Measurements from ENCODE around the gene PPDPF.
A peak's percentile ranks its signal among the peaks of the same experiment; 100 is the strongest.
"Not testable (repeated sequence)": the region's sequence is repeated elsewhere in the genome, so short reads cannot be mapped to it uniquely, and the experiment has no call there.

PPDPF gene

GRCh38 chr20:63547725-63548480 is 27.3 kb downstream of the PPDPF start, which contains the start of gene SRMS:
Gene SRMS (minus strand): TSS chr20:63547749. CDS start chr20:63547463, 286 bp downstream.
- DNase-seq (ENCODE audit: extremely low read depth in 1 of 2, low read depth in 1 of 2) = no peak

- DNase-seq (ENCODE audit: extremely low read depth in 1 of 2, low read depth in 1 of 2) = no peak
Measured at GRCh38 chr20:63548542-63548941, 28.0 kb downstream of the PPDPF start.

GRCh38 chr20:63549019-63549418 is 28.5 kb downstream of the PPDPF start:
- no peak for DNase-seq (ENCODE audit: extremely low read depth in 1 of 2, low read depth in 1 of 2)

- no peak for DNase-seq (ENCODE audit: extremely low read depth in 1 of 2, low read depth in 1 of 2)
Measured at GRCh38 chr20:63549679-63550282, 29.2 kb downstream of the PPDPF start.

- DNase-seq (ENCODE audit: extremely low read depth in 1 of 2, low read depth in 1 of 2) = no peak
Measured at GRCh38 chr20:63551068-63551467, 30.5 kb downstream of the PPDPF start.

GRCh38 chr20:63552481-63553249 is 32.1 kb downstream of the PPDPF start:
- DNase-seq (ENCODE audit: extremely low read depth in 1 of 2, low read depth in 1 of 2) = no peak

- DNase-seq (ENCODE audit: extremely low read depth in 1 of 2, low read depth in 1 of 2) = peak; percentile 56 to 77
Measured at GRCh38 chr20:63553251-63553932, 32.8 kb downstream of the PPDPF start.

- no peak for DNase-seq (ENCODE audit: extremely low read depth in 1 of 2, low read depth in 1 of 2)
Measured at GRCh38 chr20:63553933-63554290, 33.3 kb downstream of the PPDPF start, which contains the start of gene FNDC11. Gene FNDC11 (plus strand): TSS chr20:63554159. CDS start chr20:63555664, 1,505 bp downstream.

- no peak for DNase-seq (ENCODE audit: extremely low read depth in 1 of 2, low read depth in 1 of 2)
Measured at GRCh38 chr20:63554361-63555278, 34.1 kb downstream of the PPDPF start.

GRCh38 chr20:63555661-63556381 is 35.3 kb downstream of the PPDPF start:
- no peak for DNase-seq (ENCODE audit: extremely low read depth in 1 of 2, low read depth in 1 of 2)

- no peak for DNase-seq (ENCODE audit: extremely low read depth in 1 of 2, low read depth in 1 of 2)
Measured at GRCh38 chr20:63556873-63557478, 36.4 kb downstream of the PPDPF start.

- no peak for DNase-seq (ENCODE audit: extremely low read depth in 1 of 2, low read depth in 1 of 2)
Measured at GRCh38 chr20:63557481-63557891, 36.9 kb downstream of the PPDPF start.

- DNase-seq (ENCODE audit: extremely low read depth in 1 of 2, low read depth in 1 of 2) = no peak
Measured at GRCh38 chr20:63558804-63559484, 38.4 kb downstream of the PPDPF start.

GRCh38 chr20:63559485-63560332 is 39.1 kb downstream of the PPDPF start:
- not testable (repeated sequence) for DNase-seq (ENCODE audit: extremely low read depth in 1 of 2, low read depth in 1 of 2)

- no peak for DNase-seq (ENCODE audit: extremely low read depth in 1 of 2, low read depth in 1 of 2)
Measured at GRCh38 chr20:63560333-63560805, 39.8 kb downstream of the PPDPF start.

GRCh38 chr20:63560856-63561609 is 40.5 kb downstream of the PPDPF start:
- DNase-seq (ENCODE audit: extremely low read depth in 1 of 2, low read depth in 1 of 2) = no peak

Data from stimulated activated CD8-positive, alpha-beta memory T cell treated with anti-CD3 and anti-CD28 coated beads, Interleukin-7, amount 100 ng/mL, for 48 hours (primary cell).